GOT3 (cell line): ENCODE data around the gene SPAG7.

Experiments used
- DNase-seq: peaks from one replicate; lab custom pipeline; 2025; ENCODE audit warnings: mixed read lengths; lab: John Stamatoyannopoulos, UW

The SPAG7 gene

DNA sequence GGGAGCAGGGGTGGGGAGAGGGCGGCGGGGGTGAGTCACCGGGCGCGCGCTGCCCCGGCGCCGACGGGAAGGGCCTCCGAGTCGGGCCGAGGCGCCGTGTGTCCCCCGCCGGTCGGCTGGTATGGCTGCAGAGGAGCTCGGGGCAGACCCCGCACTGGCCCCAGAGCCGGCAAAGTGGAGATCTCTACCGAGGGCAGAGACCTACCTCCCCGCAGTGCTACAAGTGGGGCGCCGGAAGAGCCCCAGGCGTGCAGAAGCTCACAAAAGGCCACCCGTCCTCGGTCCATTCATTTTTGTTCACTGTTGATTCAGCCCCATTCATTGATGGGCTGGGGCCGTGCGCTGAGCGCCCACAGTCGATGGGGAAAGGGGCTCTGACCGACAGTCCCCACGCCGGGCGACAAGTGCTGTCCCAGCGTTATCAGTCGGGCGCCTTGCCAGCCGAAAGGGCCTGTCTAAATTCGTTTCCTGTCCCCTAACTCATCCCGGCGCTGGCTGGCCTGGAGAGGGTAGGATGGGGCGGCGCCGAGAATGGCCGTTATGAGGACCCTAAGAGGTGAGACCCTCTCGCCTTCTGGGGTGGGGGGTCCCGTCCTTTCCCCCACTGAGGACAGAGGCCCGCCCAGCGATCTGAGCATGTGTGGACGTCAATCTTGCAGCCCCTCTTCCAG is 17.4 kb downstream of the SPAG7 start:
- DNase-seq: no peak

GRCh38 chr17:4949321-4950074 is 18.1 kb downstream of the SPAG7 start:
- DNase-seq: peak; percentile 52

DNA sequence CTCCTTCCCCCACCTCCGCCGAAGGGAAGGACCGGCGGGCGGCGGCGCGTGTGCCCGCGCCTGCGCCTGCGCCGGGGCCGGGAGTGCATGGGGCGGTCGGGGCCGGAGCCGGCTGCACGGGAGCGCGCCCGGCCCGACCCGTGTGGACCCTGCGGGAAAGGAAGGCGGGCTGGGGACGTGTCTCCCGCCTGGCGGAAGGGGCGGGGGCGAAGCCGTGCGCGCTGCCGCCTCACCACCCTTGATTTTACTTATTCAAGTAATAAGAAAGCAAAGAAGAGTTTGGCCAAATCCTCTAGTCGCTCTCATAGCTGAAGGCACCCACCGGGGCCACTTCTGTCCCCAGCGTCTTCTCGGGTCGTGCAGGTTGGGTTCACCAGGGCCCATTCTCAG is 18.7 kb downstream of the SPAG7 start:
- peak; percentile 81 for DNase-seq

- peak; percentile 81 for DNase-seq
These were observed 19.3 kb downstream of the SPAG7 start, which contains the start of gene PFN1 for GRCh38 chr17:4948166-4948930. TSS of gene PFN1 (minus strand) at chr17:4948530. CDS start at chr17:4948394, 136 bp downstream.

- DNase-seq: no peak
These were observed 20.0 kb downstream of the SPAG7 start for GRCh38 chr17:4947411-4948165.

- no peak for DNase-seq
These were observed 20.6 kb downstream of the SPAG7 start for GRCh38 chr17:4947010-4947410.

- no peak for DNase-seq
These were observed 21.2 kb downstream of the SPAG7 start for GRCh38 chr17:4946312-4946976.

DNA sequence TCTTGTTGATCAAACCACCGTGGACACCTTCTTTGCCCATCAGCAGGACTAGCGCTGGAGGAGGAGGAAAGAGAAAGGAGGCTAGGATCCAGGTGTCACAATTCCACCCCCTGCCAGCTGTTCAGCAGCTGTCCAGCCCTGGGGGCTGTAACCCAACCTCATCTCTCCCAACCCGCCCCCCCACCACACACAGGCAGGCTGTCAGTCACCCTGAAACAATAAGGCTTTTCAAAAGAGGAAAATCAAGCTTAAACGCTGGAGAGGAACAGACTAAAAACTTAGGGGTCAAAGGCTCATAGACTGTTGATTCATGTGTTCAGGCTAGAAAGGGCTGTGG is 21.7 kb downstream of the SPAG7 start:
- DNase-seq: no peak

GRCh38 chr17:4945176-4945943 is 22.3 kb downstream of the SPAG7 start:
- DNase-seq: peak; percentile 55

DNA sequence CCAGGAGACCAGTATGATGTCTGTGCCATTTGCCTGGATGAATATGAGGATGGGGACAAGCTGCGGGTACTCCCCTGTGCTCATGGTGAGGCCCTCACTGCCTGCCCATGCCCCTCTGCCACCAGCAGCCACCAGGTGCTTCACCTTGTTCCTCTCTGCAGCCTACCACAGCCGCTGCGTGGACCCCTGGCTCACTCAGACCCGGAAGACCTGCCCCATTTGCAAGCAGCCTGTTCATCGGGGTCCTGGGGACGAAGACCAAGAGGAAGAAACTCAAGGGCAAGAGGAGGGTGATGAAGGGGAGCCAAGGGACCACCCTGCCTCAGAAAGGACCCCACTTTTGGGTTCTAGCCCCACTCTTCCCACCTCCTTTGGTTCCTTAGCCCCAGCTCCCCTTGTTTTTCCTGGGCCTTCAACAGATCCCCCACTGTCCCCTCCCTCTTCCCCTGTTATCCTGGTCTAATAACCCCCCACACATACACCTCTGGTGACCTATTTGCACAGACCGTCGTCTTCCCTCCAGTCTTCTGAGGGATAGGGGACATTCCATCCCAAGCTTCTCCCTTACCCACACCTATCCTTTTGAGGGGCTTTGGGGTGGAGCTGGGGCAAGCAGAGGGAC is 23.0 kb downstream of the SPAG7 start:
- no peak for DNase-seq

GRCh38 chr17:4944163-4944553 is 23.5 kb downstream of the SPAG7 start:
- no peak for DNase-seq

DNA sequence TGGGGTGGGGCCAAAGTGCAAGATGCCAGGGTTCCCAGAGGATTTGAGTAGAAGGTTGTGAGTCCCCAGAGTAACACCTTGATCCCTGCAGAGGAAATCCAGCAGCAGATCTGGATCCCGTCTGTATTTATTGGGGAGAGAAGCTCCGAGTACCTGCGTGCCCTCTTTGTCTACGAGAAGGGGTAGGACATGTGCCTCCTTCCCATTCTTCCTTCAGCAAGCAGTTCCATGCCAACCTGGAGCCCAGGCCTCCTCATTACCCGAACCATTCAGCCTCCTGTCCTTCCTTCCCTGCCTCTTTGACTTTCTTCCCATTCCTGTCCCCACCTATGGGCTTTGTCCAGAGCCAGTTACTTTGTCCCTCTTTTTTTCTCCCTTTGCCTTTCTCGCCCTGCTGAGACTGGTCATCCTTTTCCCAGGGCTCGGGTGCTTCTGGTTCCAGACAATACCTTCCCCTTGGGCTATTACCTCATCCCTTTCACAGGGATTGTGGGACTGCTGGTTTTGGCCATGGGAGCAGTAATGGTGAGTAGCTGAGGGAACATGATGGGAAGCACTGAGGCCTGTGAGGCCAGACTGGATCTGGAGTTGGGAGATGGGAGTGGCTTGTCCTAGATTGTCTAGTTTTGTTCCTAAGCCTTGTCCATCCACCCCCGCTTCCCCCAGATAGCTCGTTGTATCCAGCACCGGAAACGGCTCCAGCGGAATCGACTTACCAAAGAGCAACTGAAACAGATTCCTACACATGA is 24.7 kb downstream of the SPAG7 start:
- no peak for DNase-seq

DNA sequence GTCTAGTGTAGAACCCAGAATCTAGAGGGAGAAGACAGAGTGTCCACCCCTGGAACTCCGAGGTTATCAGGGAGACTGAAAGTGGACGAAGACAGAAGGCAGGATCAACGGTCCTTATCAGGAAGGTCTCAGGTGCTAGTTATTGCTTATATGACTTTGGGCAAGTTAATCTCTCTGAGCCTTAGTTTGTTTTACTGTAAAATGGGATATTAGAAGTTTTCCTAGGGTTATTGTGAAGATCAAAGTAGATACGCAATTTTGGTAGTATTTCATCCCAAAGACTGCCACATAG is 26.4 kb downstream of the SPAG7 start:
- no peak for DNase-seq

GRCh38 chr17:4940555-4941318 is 26.9 kb downstream of the SPAG7 start:
- DNase-seq: no peak

- peak; percentile 92 for DNase-seq
These were observed 27.6 kb downstream of the SPAG7 start, which contains the start of the genes RNF167 and SLC25A11 for GRCh38 chr17:4939796-4940554. TSS of gene RNF167 (plus strand) at chr17:4940268. CDS start at chr17:4940910, 642 bp downstream. TSS of gene SLC25A11 (minus strand) at chr17:4940046. CDS start at chr17:4939910, 136 bp downstream.

- DNase-seq: no peak
These were observed 28.1 kb downstream of the SPAG7 start for GRCh38 chr17:4939546-4939795.

DNA sequence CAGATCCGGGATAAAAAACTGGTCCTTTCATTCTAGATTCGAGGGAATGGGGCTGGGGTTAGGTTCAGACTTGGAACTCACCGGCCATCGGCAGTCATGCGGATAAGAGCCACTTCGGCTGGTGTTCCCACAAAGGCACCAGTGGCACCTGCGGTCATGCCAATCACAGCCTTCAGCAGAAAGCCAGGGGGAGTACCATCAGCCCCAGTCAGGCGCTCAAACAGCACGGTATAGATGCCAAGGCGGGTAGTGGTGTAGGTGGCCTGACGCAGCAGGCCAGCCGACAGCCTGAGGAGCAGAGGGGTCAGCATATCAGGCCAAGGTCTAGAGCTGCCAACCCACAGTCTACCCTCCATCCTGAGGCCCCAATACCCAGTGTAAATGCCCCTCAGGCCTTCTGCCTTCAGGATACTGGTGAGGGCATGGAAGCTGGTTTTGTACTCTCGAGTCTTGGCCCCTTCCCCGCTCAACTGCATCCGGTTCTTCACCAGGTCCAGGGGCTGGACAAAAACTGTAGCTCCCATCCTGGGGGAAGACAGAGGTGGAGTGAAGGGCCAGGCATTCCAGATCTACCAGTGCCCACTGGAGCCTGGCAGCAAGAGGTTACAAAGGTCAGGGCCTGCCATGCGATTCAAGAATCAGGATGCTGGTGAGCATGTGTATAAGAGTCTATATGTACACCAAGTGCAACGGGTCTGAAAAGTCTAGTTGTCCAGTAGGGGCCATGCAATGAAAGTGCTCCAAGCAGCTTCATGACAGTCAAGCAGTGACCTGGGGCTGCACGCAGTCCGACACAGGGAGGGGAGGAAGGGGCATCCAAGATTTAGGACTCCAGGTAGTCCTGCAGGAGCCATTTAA is 28.7 kb downstream of the SPAG7 start:
- no peak for DNase-seq
